HAP-1 (cell line): Measurements from ENCODE around the gene GPD1L.

ENCODE experiments used
- DNase-seq, 2 experiments: peaks; one replicate each; pipeline ENCODE4 v3.0.0-alpha.2; 2016 to 2020; ENCODE audit warnings: low spot score in 2 of 2
- H3K27me3 ChIP-seq: fragments of 250-450 bp; sonication (Bioruptor Pico); 2 replicates; pipeline ENCODE4 v1.5.1; 2020; ENCODE audit warnings: low read depth, mild to moderate bottlenecking, moderate library complexity
- H3K36me3 ChIP-seq: fragments of 250-450 bp; sonication (Bioruptor Pico); replicated peaks from 2 replicates; pipeline ENCODE4 v1.5.1; 2020; ENCODE audit warnings: mild to moderate bottlenecking
- H3K4me1 ChIP-seq: fragments of 250-450 bp; sonication (Bioruptor Pico); 2 replicates; pipeline ENCODE4 v1.5.1; 2020; ENCODE audit warnings: mild to moderate bottlenecking
- H3K4me3 ChIP-seq: fragments of 250-450 bp; sonication (Bioruptor Pico); 2 replicates; pipeline ENCODE4 v1.5.1; 2020; ENCODE audit warnings: mild to moderate bottlenecking, moderate library complexity
- H3K9me3 ChIP-seq: fragments of 250-450 bp; sonication (Bioruptor Pico); 2 replicates; pipeline ENCODE4 v1.5.1; 2020; ENCODE audit warnings: mild to moderate bottlenecking, moderate library complexity
- in situ Hi-C: fragments of 300-500 bp; cut with MboI; formaldehyde crosslinking; loops from 3 replicates; pipeline ENCODE4 v1.14.3; 2020; ENCODE audit warnings: low sequenced_read_pairs, inconsistent platforms, mixed read lengths

GPD1L gene

GRCh38 chr3:32208447-32208846, 102.0 kb downstream of the GPD1L start:
- Histone ChIP-seq H3K4me3 (no peak overlapping the region), H3K36me3 (no peaks in the 10 kb centered on the region), H3K27me3 (no peaks in the 10 kb centered on the region; the same call in 1 of the 2 replicates), H3K9me3 (no peaks in the 10 kb centered on the region), H3K4me1 (no peaks in the 10 kb centered on the region)
- DNase-seq: no peak
- in situ Hi-C loops: no loop called here

- Histone ChIP-seq H3K9me3 (no peaks in the 10 kb centered on the region), H3K36me3 (no peaks in the 10 kb centered on the region), H3K4me1 (no peaks in the 10 kb centered on the region), H3K27me3 (no peaks in the 10 kb centered on the region), H3K4me3 (no peak overlapping the region)
- no peak for DNase-seq
- in situ Hi-C loops: no loop called here
Observed at GRCh38 chr3:32215185-32215584, 108.8 kb downstream of the GPD1L start.

- no peaks in the 10 kb centered on the region for H3K4me1 ChIP-seq
- no peak for DNase-seq
- H3K27me3 ChIP-seq: no peaks in the 10 kb centered on the region
- in situ Hi-C loops: no loop called here
- no peak overlapping the region for H3K4me3 ChIP-seq
- H3K9me3 ChIP-seq: no peaks in the 10 kb centered on the region
- H3K36me3 ChIP-seq: no peaks in the 10 kb centered on the region
Observed at GRCh38 chr3:32216172-32216783, 109.9 kb downstream of the GPD1L start.

- no peaks in the 10 kb centered on the region for H3K4me1 ChIP-seq
- DNase-seq: no peak
- no peaks in the 10 kb centered on the region for H3K9me3 ChIP-seq
- H3K4me3 ChIP-seq: no peak overlapping the region
- in situ Hi-C loops: no loop called here
- no peaks in the 10 kb centered on the region for H3K27me3 ChIP-seq
- H3K36me3 ChIP-seq: no peaks in the 10 kb centered on the region
Observed at GRCh38 chr3:32217339-32217738, 110.9 kb downstream of the GPD1L start.
